SK-N-SH treated with all-trans-retinoic acid at 6 μM for 48 hours (cell line): ENCODE data around the gene UHRF1.
"Not testable (repeated sequence)": the region's sequence is repeated elsewhere in the genome, so short reads cannot be mapped to it uniquely, and the experiment has no call there.

ENCODE experiments used
- ATAC-seq: fragments of 200-7000 bp; cut with Tn5 transposase; 3 replicates; pipeline ENCODE4 v1.9.1; 2020; ENCODE audit warnings: mild to moderate bottlenecking, moderate library complexity
- ARNTL ChIP-seq: fragments of 450-650 bp; formaldehyde crosslinking; IDR thresholded peaks from 2 replicates; pipeline ENCODE4 v1.5.0; 2020; ENCODE audit warnings: low read depth, mild to moderate bottlenecking, moderate library complexity, borderline replicate concordance
- BACH2 ChIP-seq: fragments of 250-450 bp; sonication (Bioruptor Pico); IDR thresholded peaks from 2 replicates; pipeline ENCODE4 v1.9.0; 2021; ENCODE audit warnings: mild to moderate bottlenecking, borderline replicate concordance
- CSDC2 ChIP-seq: fragments of 250-450 bp; sonication (Bioruptor Pico); IDR thresholded peaks from 2 replicates; pipeline ENCODE4 v1.5.0; 2020; ENCODE audit warnings: mild to moderate bottlenecking, moderate library complexity
- ESRRG ChIP-seq: fragments of 250-450 bp; sonication (Bioruptor Pico); IDR thresholded peaks from 2 replicates; pipeline ENCODE4 v1.6.1; 2021; ENCODE audit warnings: mild to moderate bottlenecking
- GLIS3 ChIP-seq: fragments of 250-450 bp; sonication (Bioruptor Pico); IDR thresholded peaks from 2 replicates; pipeline ENCODE4 v1.5.0; 2020; ENCODE audit warnings: mild to moderate bottlenecking, moderate library complexity
- ISL1 ChIP-seq: fragments of 250-450 bp; sonication (Bioruptor Pico); IDR thresholded peaks from 2 replicates; pipeline ENCODE4 v2.1.2; 2022; ENCODE audit warnings: mild to moderate bottlenecking, moderate library complexity
- OSR1 ChIP-seq: fragments of 250-450 bp; sonication (Bioruptor Pico); IDR thresholded peaks from 2 replicates; pipeline ENCODE4 v1.8.0; 2022; ENCODE audit warnings: moderate library complexity, mild to moderate bottlenecking, inconsistent platforms
- PPARA ChIP-seq: fragments of 250-450 bp; sonication (Bioruptor Pico); IDR thresholded peaks from 2 replicates; pipeline ENCODE4 v1.5.0; 2020; ENCODE audit warnings: mild to moderate bottlenecking, borderline replicate concordance
- RARB ChIP-seq: fragments of 250-450 bp; sonication (Bioruptor Pico); IDR thresholded peaks from 2 replicates; pipeline ENCODE4 v1.8.0; 2021; ENCODE audit warnings: mild to moderate bottlenecking, moderate library complexity
- SNAI2 ChIP-seq: fragments of 250-450 bp; sonication (Bioruptor Pico); IDR thresholded peaks from 2 replicates; pipeline ENCODE4 v1.5.0; 2020; ENCODE audit warnings: mild to moderate bottlenecking, moderate library complexity
- TCF4 ChIP-seq: fragments of 250-450 bp; sonication (Bioruptor Pico); IDR thresholded peaks from 2 replicates; pipeline ENCODE4 v1.8.0; 2021; ENCODE audit warnings: mild to moderate bottlenecking, moderate library complexity, borderline replicate concordance
- TOX ChIP-seq: fragments of 250-450 bp; sonication (Bioruptor Pico); IDR thresholded peaks from 2 replicates; pipeline ENCODE4 v1.8.0; 2021; ENCODE audit warnings: mild to moderate bottlenecking, moderate library complexity, borderline replicate concordance
- ZC3H10 ChIP-seq: fragments of 250-450 bp; sonication (Bioruptor Pico); IDR thresholded peaks from 2 replicates; pipeline ENCODE4 v1.5.1; 2021; ENCODE audit warnings: mild to moderate bottlenecking, moderate library complexity
- ZFP3 ChIP-seq: fragments of 250-450 bp; sonication (Bioruptor Pico); IDR thresholded peaks from 2 replicates; pipeline ENCODE4 v1.5.0; 2020; ENCODE audit warnings: mild to moderate bottlenecking, moderate library complexity
- ZFP30 ChIP-seq: fragments of 450-650 bp; formaldehyde crosslinking; IDR thresholded peaks from 2 replicates; pipeline ENCODE4 v1.5.0; 2022; ENCODE audit warnings: mild to moderate bottlenecking, moderate library complexity
- ZNF565 ChIP-seq: fragments of 450-650 bp; formaldehyde crosslinking; conservative IDR thresholded peaks from 2 replicates; pipeline ENCODE4 v1.5.0; 2020; ENCODE audit warnings: low read depth, mild to moderate bottlenecking, moderate library complexity
- ZNF70 ChIP-seq: fragments of 450-650 bp; formaldehyde crosslinking; IDR thresholded peaks from 2 replicates; pipeline ENCODE4 v1.5.0; 2020; ENCODE audit warnings: mild to moderate bottlenecking, moderate library complexity
- ZNF8 ChIP-seq: fragments of 450-650 bp; formaldehyde crosslinking; IDR thresholded peaks from 2 replicates; pipeline ENCODE4 v1.5.0; 2020; ENCODE audit warnings: mild to moderate bottlenecking, moderate library complexity
- TF ChIP-seq, protein P1 (sequence below): fragments of 250-450 bp; sonication (Bioruptor Pico); IDR thresholded peaks from 2 replicates; pipeline ENCODE4 v1.5.0; 2020; ENCODE audit warnings: mild to moderate bottlenecking, moderate library complexity
- TF ChIP-seq, protein P2 (sequence below): fragments of 250-450 bp; sonication (Bioruptor Pico); IDR thresholded peaks from 2 replicates; pipeline ENCODE4 v1.5.1; 2021; ENCODE audit warnings: mild to moderate bottlenecking, moderate library complexity
- TF ChIP-seq, protein P3 (sequence below): fragments of 250-450 bp; sonication (Bioruptor Pico); IDR thresholded peaks from 2 replicates; pipeline ENCODE4 v1.8.0; 2021; ENCODE audit warnings: low read depth, mild to moderate bottlenecking, moderate library complexity, borderline replicate concordance
- TF ChIP-seq, protein P4 (sequence below): fragments of 250-450 bp; sonication (Bioruptor Pico); IDR thresholded peaks from 2 replicates; pipeline ENCODE4 v1.5.1; 2020; ENCODE audit warnings: low read depth, mild to moderate bottlenecking, moderate library complexity

Gene UHRF1

DNA sequence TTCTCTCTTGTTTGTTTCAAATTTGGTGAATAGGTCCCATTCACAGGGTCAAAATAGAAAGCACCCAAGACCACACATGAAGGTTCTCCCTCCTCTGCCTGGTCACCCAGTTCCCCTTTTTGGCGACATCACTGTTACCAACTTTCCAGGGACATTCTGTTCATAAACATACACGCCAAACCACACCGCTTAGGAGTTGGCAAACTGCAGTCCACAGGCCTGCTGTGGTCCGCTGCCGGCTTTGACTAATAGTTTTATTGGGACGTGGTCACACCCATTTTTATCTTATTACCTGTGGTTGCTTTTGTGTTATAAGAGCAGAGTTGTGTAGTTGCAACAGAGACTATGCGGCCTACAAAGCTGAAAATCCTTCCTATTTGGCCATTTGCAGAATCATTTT is 24.2 kb downstream of the UHRF1 start:
- TF ChIP-seq ZC3H10 (CRISPR knock-in tag) (no peak), ZNF8 (CRISPR knock-in tag) (no peak), ZNF70 (no peak)
- TF ChIP-seq, protein P1, sequence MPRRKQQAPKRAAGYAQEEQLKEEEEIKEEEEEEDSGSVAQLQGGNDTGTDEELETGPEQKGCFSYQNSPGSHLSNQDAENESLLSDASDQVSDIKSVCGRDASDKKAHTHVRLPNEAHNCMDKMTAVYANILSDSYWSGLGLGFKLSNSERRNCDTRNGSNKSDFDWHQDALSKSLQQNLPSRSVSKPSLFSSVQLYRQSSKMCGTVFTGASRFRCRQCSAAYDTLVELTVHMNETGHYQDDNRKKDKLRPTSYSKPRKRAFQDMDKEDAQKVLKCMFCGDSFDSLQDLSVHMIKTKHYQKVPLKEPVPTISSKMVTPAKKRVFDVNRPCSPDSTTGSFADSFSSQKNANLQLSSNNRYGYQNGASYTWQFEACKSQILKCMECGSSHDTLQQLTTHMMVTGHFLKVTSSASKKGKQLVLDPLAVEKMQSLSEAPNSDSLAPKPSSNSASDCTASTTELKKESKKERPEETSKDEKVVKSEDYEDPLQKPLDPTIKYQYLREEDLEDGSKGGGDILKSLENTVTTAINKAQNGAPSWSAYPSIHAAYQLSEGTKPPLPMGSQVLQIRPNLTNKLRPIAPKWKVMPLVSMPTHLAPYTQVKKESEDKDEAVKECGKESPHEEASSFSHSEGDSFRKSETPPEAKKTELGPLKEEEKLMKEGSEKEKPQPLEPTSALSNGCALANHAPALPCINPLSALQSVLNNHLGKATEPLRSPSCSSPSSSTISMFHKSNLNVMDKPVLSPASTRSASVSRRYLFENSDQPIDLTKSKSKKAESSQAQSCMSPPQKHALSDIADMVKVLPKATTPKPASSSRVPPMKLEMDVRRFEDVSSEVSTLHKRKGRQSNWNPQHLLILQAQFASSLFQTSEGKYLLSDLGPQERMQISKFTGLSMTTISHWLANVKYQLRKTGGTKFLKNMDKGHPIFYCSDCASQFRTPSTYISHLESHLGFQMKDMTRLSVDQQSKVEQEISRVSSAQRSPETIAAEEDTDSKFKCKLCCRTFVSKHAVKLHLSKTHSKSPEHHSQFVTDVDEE (CRISPR knock-in tag): no peak
- ATAC-seq: no peak

DNA sequence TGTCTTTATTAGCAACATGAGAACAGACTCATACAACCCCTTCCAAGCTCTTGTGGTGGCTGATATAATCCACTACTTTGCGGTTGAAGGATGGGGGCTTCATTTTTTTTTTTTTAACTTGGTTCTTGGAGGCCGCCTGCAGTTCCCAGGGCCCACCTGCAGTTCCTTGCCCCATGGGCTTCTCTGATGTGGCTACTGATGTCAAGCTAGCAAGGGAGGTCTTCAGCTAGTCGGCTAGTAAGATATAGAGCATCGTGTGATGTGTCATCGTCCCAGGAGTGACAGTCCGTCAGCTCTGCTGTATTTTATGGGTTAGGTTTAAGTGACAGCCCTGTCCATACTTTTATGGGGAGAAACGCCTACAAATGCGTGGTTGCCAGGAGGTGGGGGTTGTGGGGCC is 26.1 kb downstream of the UHRF1 start:
- ATAC-seq: no peak
- no peak for TF ChIP-seq TCF4 (CRISPR knock-in tag)
- TF ChIP-seq, protein P2, sequence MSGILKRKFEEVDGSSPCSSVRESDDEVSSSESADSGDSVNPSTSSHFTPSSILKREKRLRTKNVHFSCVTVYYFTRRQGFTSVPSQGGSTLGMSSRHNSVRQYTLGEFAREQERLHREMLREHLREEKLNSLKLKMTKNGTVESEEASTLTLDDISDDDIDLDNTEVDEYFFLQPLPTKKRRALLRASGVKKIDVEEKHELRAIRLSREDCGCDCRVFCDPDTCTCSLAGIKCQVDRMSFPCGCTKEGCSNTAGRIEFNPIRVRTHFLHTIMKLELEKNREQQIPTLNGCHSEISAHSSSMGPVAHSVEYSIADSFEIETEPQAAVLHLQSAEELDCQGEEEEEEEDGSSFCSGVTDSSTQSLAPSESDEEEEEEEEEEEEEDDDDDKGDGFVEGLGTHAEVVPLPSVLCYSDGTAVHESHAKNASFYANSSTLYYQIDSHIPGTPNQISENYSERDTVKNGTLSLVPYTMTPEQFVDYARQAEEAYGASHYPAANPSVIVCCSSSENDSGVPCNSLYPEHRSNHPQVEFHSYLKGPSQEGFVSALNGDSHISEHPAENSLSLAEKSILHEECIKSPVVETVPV (CRISPR knock-in tag): no peak
- no peak for TF ChIP-seq GLIS3 (CRISPR knock-in tag)
- no peak for TF ChIP-seq ESRRG (CRISPR knock-in tag)
- TF ChIP-seq, protein P3, sequence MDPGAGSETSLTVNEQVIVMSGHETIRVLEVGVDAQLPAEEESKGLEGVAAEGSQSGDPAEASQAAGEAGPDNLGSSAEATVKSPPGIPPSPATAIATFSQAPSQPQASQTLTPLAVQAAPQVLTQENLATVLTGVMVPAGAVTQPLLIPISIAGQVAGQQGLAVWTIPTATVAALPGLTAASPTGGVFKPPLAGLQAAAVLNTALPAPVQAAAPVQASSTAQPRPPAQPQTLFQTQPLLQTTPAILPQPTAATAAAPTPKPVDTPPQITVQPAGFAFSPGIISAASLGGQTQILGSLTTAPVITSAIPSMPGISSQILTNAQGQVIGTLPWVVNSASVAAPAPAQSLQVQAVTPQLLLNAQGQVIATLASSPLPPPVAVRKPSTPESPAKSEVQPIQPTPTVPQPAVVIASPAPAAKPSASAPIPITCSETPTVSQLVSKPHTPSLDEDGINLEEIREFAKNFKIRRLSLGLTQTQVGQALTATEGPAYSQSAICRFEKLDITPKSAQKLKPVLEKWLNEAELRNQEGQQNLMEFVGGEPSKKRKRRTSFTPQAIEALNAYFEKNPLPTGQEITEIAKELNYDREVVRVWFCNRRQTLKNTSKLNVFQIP (CRISPR knock-in tag): no peak
- TF ChIP-seq ZNF565 (CRISPR knock-in tag): no peak
- no peak for TF ChIP-seq SNAI2 (CRISPR knock-in tag)
- no peak for TF ChIP-seq TOX (CRISPR knock-in tag)
- no peak for TF ChIP-seq ISL1 (CRISPR knock-in tag)
- TF ChIP-seq ZC3H10 (CRISPR knock-in tag): no peak
- TF ChIP-seq ARNTL (CRISPR knock-in tag): no peak
- no peak for TF ChIP-seq ZFP30 (CRISPR knock-in tag)

DNA sequence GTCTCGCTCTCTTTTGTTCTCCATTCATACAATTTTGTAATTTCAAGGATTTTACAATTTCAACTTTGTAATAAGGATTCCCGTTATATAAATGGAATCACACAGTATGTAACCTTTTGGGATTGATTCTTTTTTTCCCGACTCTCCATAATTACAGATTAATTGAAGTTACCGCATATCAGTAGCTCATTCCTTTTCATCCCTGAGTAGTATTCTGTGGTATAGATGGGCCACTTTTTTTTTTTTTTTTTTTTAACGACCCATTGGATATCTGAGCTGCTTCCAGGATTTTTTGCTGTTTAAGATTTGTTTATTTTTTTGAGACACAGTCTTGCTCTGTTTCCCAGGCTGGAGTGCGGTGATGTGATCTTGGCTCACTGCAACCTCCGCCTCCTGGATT is 27.8 kb downstream of the UHRF1 start:
- ATAC-seq: no peak
- TF ChIP-seq ZNF8 (CRISPR knock-in tag) (no peak), ZC3H10 (CRISPR knock-in tag) (no peak), ISL1 (CRISPR knock-in tag) (no peak), ESRRG (CRISPR knock-in tag) (no peak), ZFP30 (CRISPR knock-in tag) (no peak), PPARA (CRISPR knock-in tag) (no peak), TCF4 (CRISPR knock-in tag) (no peak), CSDC2 (no peak), GLIS3 (CRISPR knock-in tag) (no peak), RARB (CRISPR knock-in tag) (no peak), ZNF565 (CRISPR knock-in tag) (no peak), ZFP3 (CRISPR knock-in tag) (no peak), BACH2 (CRISPR knock-in tag) (no peak), OSR1 (CRISPR knock-in tag) (no peak)
- TF ChIP-seq, protein P3 (CRISPR knock-in tag): no peak
- TF ChIP-seq, protein P4, sequence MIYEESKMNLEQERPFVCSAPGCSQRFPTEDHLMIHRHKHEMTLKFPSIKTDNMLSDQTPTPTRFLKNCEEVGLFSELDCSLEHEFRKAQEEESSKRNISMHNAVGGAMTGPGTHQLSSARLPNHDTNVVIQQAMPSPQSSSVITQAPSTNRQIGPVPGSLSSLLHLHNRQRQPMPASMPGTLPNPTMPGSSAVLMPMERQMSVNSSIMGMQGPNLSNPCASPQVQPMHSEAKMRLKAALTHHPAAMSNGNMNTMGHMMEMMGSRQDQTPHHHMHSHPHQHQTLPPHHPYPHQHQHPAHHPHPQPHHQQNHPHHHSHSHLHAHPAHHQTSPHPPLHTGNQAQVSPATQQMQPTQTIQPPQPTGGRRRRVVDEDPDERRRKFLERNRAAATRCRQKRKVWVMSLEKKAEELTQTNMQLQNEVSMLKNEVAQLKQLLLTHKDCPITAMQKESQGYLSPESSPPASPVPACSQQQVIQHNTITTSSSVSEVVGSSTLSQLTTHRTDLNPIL: no peak
- TF ChIP-seq, protein P1 (CRISPR knock-in tag): no peak

DNA sequence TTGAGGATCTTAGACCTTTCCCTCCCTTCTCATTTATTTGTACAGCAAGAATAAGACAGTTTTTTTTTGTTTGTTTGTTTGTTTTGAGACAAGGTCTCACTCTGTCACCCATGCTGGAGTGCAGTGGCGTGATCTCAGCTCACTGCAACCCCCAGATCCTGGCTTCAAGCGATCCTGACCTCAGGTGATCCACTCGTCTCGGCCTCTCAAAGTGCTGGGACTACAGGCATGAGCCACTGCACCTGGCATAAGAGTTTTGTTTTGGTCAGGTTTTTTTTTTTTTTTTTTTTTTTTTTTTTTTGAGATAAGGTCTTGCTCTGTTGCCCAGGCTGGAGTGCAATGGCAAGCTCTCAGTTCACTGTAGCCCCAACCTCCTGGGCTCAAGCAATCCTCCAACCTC is 29.2 kb downstream of the UHRF1 start:
- not testable (repeated sequence) for ATAC-seq
